Kidney epithelial cell (primary cell): ENCODE data around the gene SELENOI. TPM values are rescaled to one million over a fixed set of nuclear protein-coding genes. Genes with fewer than 3 reads are reported as not detected.
"Not testable (repeated sequence)": the region's sequence is repeated elsewhere in the genome, so short reads cannot be mapped to it uniquely, and the experiment has no call there.

Experiments
- DNase-seq: peaks from one replicate; pipeline ENCODE4 v3.0.0-alpha.2; 2010; ENCODE audit warnings: low read depth
- H3K27me3 ChIP-seq: 2 replicates; pipeline ENCODE4 v1.6.0; 2011; ENCODE audit warnings: low read length; ENCODE audit not compliant: control insufficient read depth, insufficient read depth
- H3K36me3 ChIP-seq: 2 replicates; pipeline ENCODE4 v1.5.1; 2011; ENCODE audit warnings: low read length; ENCODE audit not compliant: control insufficient read depth, insufficient read depth
- H3K4me3 ChIP-seq: 2 replicates; pipeline ENCODE4 v1.5.1; 2011; ENCODE audit warnings: low read depth, mild to moderate bottlenecking, control low read depth, low read length
- total RNA-seq: library from RNA; depleted of rRNA; stranded (reverse); fragments of >200 nt; gene quantifications from 2 replicates; pipeline ENCODE4 v1.2.3, GENCODE V29; 2015
- TF ChIP-seq, protein P1 (sequence below): IDR thresholded peaks from 2 replicates; pipeline ENCODE4 v1.5.1; 2011; ENCODE audit warnings: mild to moderate bottlenecking, moderate library complexity, low read length, control low read depth, inconsistent platforms; ENCODE audit not compliant: insufficient read depth, poor library complexity, severe bottlenecking

Gene SELENOI
- total RNA-seq, 1 donor from 2014 or later, result 21.4 TPM

DNA sequence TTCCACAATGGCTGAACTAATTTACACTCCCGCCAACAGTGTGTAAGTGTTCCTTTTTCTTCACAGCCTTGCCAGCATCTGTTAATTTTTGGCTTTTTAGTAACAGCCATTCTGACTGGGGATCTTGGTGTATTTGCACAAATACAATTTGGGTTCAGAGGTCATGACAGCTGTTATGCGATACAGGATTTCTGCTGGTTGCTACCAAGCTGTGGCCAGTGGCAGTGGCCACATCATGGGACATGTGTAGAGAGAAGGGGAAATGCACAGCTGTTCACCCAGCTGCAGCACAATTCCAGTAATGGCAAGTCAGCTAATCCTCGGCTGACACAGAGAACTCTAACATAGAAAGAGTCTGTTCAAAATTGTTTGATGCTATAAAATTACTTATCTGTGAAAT is 21.0 kb upstream of the SELENOI start:
- Histone ChIP-seq H3K36me3 (no peaks in the 10 kb centered on the region), H3K4me3 (no peak overlapping the region), H3K27me3 (no peaks in the 10 kb centered on the region)
- no peak for DNase-seq
- TF ChIP-seq, protein P1, sequence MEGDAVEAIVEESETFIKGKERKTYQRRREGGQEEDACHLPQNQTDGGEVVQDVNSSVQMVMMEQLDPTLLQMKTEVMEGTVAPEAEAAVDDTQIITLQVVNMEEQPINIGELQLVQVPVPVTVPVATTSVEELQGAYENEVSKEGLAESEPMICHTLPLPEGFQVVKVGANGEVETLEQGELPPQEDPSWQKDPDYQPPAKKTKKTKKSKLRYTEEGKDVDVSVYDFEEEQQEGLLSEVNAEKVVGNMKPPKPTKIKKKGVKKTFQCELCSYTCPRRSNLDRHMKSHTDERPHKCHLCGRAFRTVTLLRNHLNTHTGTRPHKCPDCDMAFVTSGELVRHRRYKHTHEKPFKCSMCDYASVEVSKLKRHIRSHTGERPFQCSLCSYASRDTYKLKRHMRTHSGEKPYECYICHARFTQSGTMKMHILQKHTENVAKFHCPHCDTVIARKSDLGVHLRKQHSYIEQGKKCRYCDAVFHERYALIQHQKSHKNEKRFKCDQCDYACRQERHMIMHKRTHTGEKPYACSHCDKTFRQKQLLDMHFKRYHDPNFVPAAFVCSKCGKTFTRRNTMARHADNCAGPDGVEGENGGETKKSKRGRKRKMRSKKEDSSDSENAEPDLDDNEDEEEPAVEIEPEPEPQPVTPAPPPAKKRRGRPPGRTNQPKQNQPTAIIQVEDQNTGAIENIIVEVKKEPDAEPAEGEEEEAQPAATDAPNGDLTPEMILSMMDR, result no peak

DNA sequence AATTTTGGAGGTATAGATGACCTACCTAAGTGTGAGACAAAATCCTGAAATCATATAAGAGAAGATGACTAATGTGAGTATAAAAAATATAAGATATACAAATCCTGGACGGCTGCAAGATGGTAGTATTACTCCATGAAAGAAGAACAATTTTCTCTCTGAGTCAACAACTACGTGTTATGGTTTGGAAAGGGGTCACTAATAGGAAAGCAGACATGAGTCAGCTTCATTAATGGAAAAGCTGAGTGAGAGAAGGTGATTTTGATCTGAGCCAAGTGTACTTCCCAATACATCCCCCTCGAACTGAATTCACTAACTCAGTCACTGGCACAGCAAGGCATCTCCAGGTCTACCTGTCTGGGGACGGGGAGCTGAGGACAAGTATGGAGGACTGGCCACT is 20.1 kb upstream of the SELENOI start:
- TF ChIP-seq, protein P1, result no peak
- no peak for DNase-seq
- no peaks in the 10 kb centered on the region for H3K36me3 ChIP-seq

DNA sequence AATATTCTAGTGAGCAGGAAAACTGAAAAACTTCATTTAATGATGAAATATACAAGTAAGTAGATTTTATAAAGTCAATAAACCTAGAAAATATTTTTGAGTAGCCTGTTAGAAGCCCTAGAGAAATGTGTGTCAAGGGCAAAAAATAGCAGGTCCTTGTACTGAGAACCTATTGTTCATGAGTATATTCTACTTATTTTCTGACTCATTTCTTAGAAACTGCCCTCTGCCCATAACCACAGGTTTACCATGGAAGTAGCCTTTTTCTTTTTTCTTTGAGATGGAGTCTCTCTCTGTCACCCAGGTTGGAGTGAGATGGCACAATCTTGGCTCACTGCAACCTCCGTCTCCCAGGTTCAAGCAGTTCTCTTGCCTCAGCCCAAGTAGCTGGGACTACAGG is 19.4 kb upstream of the SELENOI start:
- TF ChIP-seq, protein P1, result no peak

More for the DNA sequence above, 20.1 kb upstream of the SELENOI start:
- no peak overlapping the region for H3K4me3 ChIP-seq
- H3K27me3 ChIP-seq, result no peaks in the 10 kb centered on the region

DNA sequence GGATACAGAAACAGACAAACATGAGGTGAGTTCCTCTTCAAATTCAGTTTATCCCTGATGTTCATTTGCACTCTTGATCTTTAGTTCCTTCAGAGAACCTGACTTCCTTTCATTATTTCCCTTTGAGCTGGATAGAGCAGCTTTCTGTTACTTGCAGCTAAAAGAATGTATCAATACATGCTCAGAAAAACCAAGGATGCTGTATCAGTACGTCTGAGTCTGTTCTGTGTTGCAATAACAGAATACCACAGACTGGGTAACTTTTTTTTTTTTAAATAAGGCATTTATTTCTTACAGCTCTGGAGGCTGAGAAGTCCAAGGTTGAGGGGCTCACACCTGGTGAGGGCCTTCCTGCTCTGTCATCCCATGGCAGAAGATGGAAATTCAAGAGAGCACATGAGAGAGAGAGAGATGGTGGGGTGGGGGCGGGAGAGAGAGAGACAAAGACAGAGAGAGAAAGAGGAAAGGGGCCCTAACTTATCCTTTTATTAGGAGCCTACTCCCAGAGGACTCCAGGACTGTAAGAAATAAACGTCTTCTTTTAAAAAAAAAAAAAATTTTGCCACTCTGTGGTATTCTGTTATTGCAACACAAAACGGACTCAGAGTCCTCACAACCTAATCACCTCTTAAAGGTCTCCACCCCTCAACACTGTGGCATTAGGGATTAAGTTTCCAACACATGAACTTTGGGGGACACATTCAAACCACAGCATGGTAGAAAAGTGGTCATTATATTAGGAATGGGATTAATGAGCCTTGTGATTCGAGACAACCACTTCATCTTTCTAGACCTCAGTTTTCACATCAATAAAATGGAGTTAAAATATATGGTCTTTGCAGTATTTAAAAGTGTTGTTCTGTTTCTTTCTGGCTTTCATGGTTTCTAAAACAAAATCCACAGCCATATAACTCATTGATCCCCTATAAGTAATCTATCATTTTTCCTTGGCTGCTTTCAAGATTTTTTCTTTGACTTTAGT is 18.4 kb upstream of the SELENOI start:
- no peak overlapping the region for H3K4me3 ChIP-seq
- no peaks in the 10 kb centered on the region for H3K27me3 ChIP-seq
- H3K36me3 ChIP-seq, result no peaks in the 10 kb centered on the region
- TF ChIP-seq, protein P1, result no peak
- DNase-seq, result no peak

More for the DNA sequence above, 19.4 kb upstream of the SELENOI start:
- H3K36me3 ChIP-seq, result no peaks in the 10 kb centered on the region
- no peak for DNase-seq
- no peaks in the 10 kb centered on the region for H3K27me3 ChIP-seq
- no peak overlapping the region for H3K4me3 ChIP-seq

DNA sequence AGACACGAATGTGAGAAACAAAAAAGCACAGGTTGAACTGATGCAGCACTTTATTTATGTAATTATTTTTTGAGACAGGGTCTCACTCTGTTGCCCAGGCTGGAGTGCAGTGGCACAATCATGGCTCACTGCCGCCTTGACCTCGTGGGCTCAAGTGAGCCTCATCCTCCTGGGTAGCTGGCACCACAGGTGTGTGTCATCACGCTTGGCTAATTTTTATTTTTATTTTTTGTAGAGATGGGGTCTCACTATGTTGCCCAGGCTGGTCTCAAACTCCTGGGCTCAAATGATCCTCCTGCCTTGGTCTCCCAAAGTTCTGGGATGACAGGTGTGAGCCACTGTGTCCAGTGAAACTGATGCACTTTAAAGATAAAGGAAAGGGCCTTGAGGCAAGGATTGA is 16.9 kb upstream of the SELENOI start:
- H3K36me3 ChIP-seq, H3K4me3 ChIP-seq, H3K27me3 ChIP-seq, DNase-seq: not testable (repeated sequence)

DNA sequence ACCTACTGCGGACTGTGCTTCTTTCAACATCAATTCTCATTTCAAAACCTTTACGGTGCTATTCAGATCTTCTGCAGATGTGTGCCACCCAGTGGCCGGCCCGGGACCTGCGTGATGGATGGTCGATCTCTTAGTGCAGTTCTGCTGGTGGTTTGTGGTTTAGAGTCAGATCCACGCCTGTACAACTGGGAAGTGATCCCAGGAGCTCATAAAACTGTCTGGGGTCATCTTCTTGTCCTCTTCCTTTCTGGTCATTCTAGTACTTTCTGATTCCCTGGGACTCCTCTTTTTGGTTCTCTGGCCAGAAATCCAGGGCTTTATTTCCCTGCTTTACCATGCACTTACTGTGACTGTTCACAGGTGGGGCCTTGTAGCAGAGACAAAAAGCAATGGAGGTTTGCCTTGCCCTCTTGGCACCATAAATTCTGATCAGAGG is 15.8 kb upstream of the SELENOI start:
- Histone ChIP-seq H3K27me3 (no peaks in the 10 kb centered on the region), H3K36me3 (no peaks in the 10 kb centered on the region), H3K4me3 (no peak overlapping the region)
- peak; percentile 32 for DNase-seq
- TF ChIP-seq, protein P1, result peak; percentile 89
